Endothelial cell of umbilical vein (primary cell): ENCODE data around the gene RAB6B. TPM values are rescaled to one million over a fixed set of nuclear protein-coding genes. Genes with fewer than 3 reads are reported as not detected.

Experiments used
- BruUV-seq: library from RNA; stranded (reverse); fragments of 400-500 nt; replicated peaks from 2 replicates; lab custom pipeline; 2021; lab: Mats Ljungman, UMichigan
- CTCF ChIA-PET: fragments of 300-600, 350-600 bp; sonication (Branson Sonifier 250); formaldehyde crosslinking; loops from one replicate; lab custom pipeline; 2021; ENCODE audit warnings: antibody characterized with exemption, inconsistent platforms; lab: Charles Lee
- POLR2A ChIA-PET: fragments of 300-600, 350-600 bp; sonication (Branson Sonifier 250); formaldehyde crosslinking; loops from one replicate; lab custom pipeline; 2021; ENCODE audit warnings: antibody characterized with exemption, inconsistent platforms; lab: Charles Lee
- DNase-seq: peaks from one replicate; pipeline ENCODE4 v3.0.0-alpha.2; 2011; ENCODE audit warnings: low read depth, low spot score
- FAIRE-seq: peaks from 2 replicates; lab custom pipeline; 2011; peaks lifted over from hg19 to GRCh38; lab: Jason Lieb, UNC
- H2AFZ ChIP-seq: 2 replicates; pipeline ENCODE4 v1.6.0; 2012; ENCODE audit warnings: low read depth, low read length, control low read depth, inconsistent platforms
- H3K27ac ChIP-seq: 2 replicates; pipeline ENCODE4 v1.5.1; 2011; ENCODE audit warnings: low read depth, mild to moderate bottlenecking, control low read depth, low read length, moderate library complexity; ENCODE audit not compliant: insufficient read depth
- H3K27me3 ChIP-seq, 2 experiments: 2 replicates each; pipeline versions ENCODE4 v1.6.0 to v1.6.1; 2011; ENCODE audit warnings: low read length in 2 of 2, mixed read lengths in 1 of 2; ENCODE audit not compliant: control insufficient read depth in 2 of 2, insufficient read depth in 2 of 2
- H3K36me3 ChIP-seq, 2 experiments: 2 replicates in 1 of 2; 3 replicates in 1 of 2; pipeline ENCODE4 v1.5.1; 2011; ENCODE audit warnings: low read length in 2 of 2, mild to moderate bottlenecking in 1 of 2, moderate library complexity in 1 of 2; ENCODE audit not compliant: control insufficient read depth in 2 of 2, insufficient read depth in 2 of 2; ENCODE audit errors: extremely low read depth in 1 of 2
- H3K4me1 ChIP-seq: 3 replicates; pipeline ENCODE4 v1.5.1; 2011; ENCODE audit warnings: mild to moderate bottlenecking, low read length; ENCODE audit not compliant: control insufficient read depth, insufficient read depth; ENCODE audit errors: extremely low read depth
- H3K4me2 ChIP-seq: 2 replicates; pipeline ENCODE4 v1.6.1; 2011; ENCODE audit warnings: low read length, control low read depth, mixed read lengths; ENCODE audit not compliant: insufficient read depth
- H3K4me3 ChIP-seq, 3 experiments: fragments of 200-600 bp in 1 of 3; sonication (generic), shearing (Covaris generic) in 1 of 3; replicated peaks in 1 of 3; 2 replicates each; pipeline ENCODE4 v1.5.1; 2011 to 2016; ENCODE audit warnings: control low read depth in 3 of 3, low read length in 3 of 3, mild to moderate bottlenecking in 2 of 3, inconsistent platforms in 1 of 3, low read depth in 1 of 3, moderate library complexity in 1 of 3; ENCODE audit not compliant: insufficient read depth in 1 of 3
- H3K79me2 ChIP-seq: 2 replicates; pipeline ENCODE4 v1.6.0; 2012; ENCODE audit warnings: low read length, inconsistent platforms; ENCODE audit not compliant: control insufficient read depth, insufficient read depth
- H3K9ac ChIP-seq: replicated peaks from 2 replicates; pipeline ENCODE3; 2011; ENCODE audit warnings: low read length, control low read depth; ENCODE audit not compliant: insufficient read depth; ENCODE audit errors: extremely low read depth
- H3K9me1 ChIP-seq: replicated peaks from 3 replicates; pipeline ENCODE4 v1.6.0; 2011; ENCODE audit warnings: mild to moderate bottlenecking, low read length; ENCODE audit not compliant: control insufficient read depth, insufficient read depth; ENCODE audit errors: extremely low read depth
- H3K9me3 ChIP-seq: replicated peaks from 2 replicates; pipeline ENCODE4 v1.5.1; 2012; ENCODE audit warnings: low read length, inconsistent platforms; ENCODE audit not compliant: control insufficient read depth, insufficient read depth
- H4K20me1 ChIP-seq: replicated peaks from 2 replicates; pipeline ENCODE3; 2011; ENCODE audit warnings: mild to moderate bottlenecking, low read length; ENCODE audit not compliant: control insufficient read depth, insufficient read depth; ENCODE audit errors: extremely low read depth
- EZH2 ChIP-seq: IDR thresholded peaks from 2 replicates; pipeline ENCODE4 v1.6.1; 2012; ENCODE audit warnings: borderline replicate concordance, low read depth, mild to moderate bottlenecking, moderate library complexity, low read length, inconsistent platforms; ENCODE audit not compliant: severe bottlenecking
- FOS ChIP-seq: IDR thresholded peaks from 2 replicates; pipeline ENCODE4 v1.6.1; 2011; ENCODE audit warnings: mild to moderate bottlenecking, low read length, moderate library complexity, borderline replicate concordance; ENCODE audit not compliant: insufficient read depth
- GATA2 ChIP-seq: IDR thresholded peaks from 2 replicates; pipeline ENCODE4 v1.7.0; 2011; ENCODE audit warnings: low read depth, mild to moderate bottlenecking, moderate library complexity, mixed read lengths, low read length; ENCODE audit not compliant: insufficient read length, insufficient read depth
- JUN ChIP-seq: IDR thresholded peaks from 2 replicates; pipeline ENCODE4 v1.6.1; 2011; ENCODE audit warnings: borderline replicate concordance, low read depth; ENCODE audit not compliant: insufficient read length, insufficient read depth
- MYC ChIP-seq: IDR thresholded peaks from one replicate; pipeline ENCODE4 v1.6.1; 2011; ENCODE audit warnings: mild to moderate bottlenecking, low read depth, low read length
- POLR2A ChIP-seq: IDR thresholded peaks from 2 replicates; pipeline ENCODE4 v1.6.1; 2012; ENCODE audit warnings: low read depth, mild to moderate bottlenecking, control low read depth, low read length
- POLR2AphosphoS5 ChIP-seq: IDR thresholded peaks from 2 replicates; pipeline ENCODE4 v1.6.1; 2012; ENCODE audit warnings: low read depth, mild to moderate bottlenecking, control low read depth, low read length, moderate library complexity; ENCODE audit not compliant: insufficient read depth
- dilution Hi-C: fragments of 300-500 bp; cut with MboI; formaldehyde crosslinking; loops from one replicate; pipeline ENCODE4 v1.15.0; 2019; ENCODE audit warnings: low sequenced_read_pairs; ENCODE audit not compliant: extremely low pct_ligation_motif_present
- intact Hi-C: fragments of 100-400 bp; cut with micrococcal nuclease; formaldehyde crosslinking; loops from one replicate; pipeline ENCODE4 v1.10.0; 2022
- polyA plus RNA-seq, 4 experiments: library from polyadenylated mRNA; depleted of rRNA in 3 of 4; stranded (reverse) in 3 of 4; unstranded in 1 of 4; fragments of >200 nt; gene quantifications; 2 replicates each; pipeline versions ENCODE4 v1.2.1 to v1.2.3, GENCODE V29; 2011 to 2012; ENCODE audit warnings: missing spikeins in 1 of 4
- total RNA-seq: library from RNA; stranded (reverse); gene quantifications from 2 replicates; pipeline ENCODE4 v1.2.3, GENCODE V29; 2021
- TF ChIP-seq, protein P1 (sequence below), 2 donors: IDR thresholded peaks; 1 replicate in 1 of 2; 2 replicates in 1 of 2; pipeline ENCODE4 v1.5.1; 2011; ENCODE audit warnings: low read length in 2 of 2, mild to moderate bottlenecking in 2 of 2, moderate library complexity in 2 of 2, control low read depth in 1 of 2, inconsistent platforms in 1 of 2, low read depth in 1 of 2; ENCODE audit not compliant: insufficient read depth in 1 of 2; ENCODE audit errors: extremely low read depth in 1 of 2
- TF ChIP-seq, protein P2 (sequence below): IDR thresholded peaks from 2 replicates; pipeline ENCODE4 v1.6.1; 2011; ENCODE audit not compliant: insufficient read depth, insufficient read length

RAB6B gene
- total and polyA plus RNA-seq, 2 donors (not counting 3 experiments of a cell fraction or from before 2014, with no cell fraction given) = 1.7 to 6.7 TPM

DNA sequence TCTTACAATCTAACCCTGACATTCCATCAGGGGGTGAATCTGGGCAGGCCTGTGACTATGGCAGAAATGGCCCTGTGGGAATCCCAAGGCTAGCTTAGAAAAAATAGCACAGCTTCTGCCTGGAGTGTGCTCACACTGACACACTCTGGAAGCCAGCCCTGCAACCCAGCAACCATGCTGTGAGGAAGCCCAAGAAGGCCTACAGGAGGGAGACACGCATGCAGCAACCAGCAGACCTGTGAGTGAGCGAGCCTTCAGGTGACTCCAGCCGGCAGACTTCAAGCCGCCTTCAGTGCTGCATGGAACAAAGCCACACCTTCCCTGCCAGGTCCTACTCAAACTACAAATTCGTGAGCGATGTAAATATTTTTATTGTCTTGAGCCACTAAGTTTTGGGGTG, 26.1 kb downstream of the RAB6B start:
- no peak overlapping the region for H2AFZ ChIP-seq
- no peak overlapping the region for H3K4me3 ChIP-seq
- H3K79me2 ChIP-seq = no peaks in the 10 kb centered on the region
- H3K27me3 ChIP-seq = no peaks in the 10 kb centered on the region
- no peak overlapping the region for H3K27ac ChIP-seq
- FAIRE-seq (no peak), DNase-seq (no peak)
- dilution Hi-C loops = no loop called here
- POLR2A ChIA-PET = no interaction called here
- H3K9ac ChIP-seq = no peak overlapping the region
- no peaks in the 10 kb centered on the region for H3K9me3 ChIP-seq
- no peaks in the 10 kb centered on the region for H3K36me3 ChIP-seq
- peaks cover 2% of the 10 kb centered on the region for H3K4me1 ChIP-seq
- CTCF ChIA-PET = interaction anchor here (4.0 kb wide), 1 partner anchor 15 kb away, joined by 13 read pairs; no protein-coding TSS in a partner anchor
- no peaks in the 10 kb centered on the region for H3K9me1 ChIP-seq
- no TSS peak for BruUV-seq
- H4K20me1 ChIP-seq = no peaks in the 10 kb centered on the region
- no peak overlapping the region for H3K4me2 ChIP-seq
- intact Hi-C loops = no loop called here
- TF ChIP-seq POLR2AphosphoS5 (no peak), MYC (no peak), FOS (no peak), GATA2 (no peak)

DNA sequence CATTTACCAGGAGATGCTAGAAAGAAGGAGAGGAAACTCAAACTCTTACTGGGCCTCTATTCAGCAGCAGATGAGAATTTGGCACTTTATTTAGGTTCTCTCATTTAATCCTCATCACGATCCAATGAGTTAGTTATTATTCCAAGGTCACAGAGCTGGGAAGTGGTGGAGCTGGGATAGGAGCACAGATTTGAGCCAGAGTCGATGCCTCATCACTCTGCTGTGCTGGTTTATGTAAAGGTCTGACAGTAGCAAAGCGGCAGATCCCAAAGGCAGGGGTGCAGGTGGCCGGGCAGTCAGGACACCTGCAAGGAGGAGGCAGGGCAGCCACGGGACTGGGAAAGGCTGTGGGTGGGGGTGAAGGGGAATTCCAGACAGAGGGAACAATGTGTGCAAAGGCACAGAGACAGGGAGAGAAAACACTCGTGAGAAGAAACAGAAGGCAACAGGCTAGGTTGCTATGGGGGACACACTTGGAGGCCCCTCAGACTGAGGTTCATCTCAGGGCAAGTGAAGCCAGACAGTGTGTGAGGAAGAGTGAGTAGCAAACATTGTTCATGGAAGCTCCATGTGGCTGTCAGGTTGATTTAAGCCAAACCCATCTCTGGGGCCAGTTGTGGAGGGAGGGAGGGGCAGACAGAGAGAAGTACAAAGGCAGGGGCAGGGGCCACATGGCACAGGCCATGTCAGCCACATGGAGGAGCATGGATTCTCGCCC, 26.8 kb downstream of the RAB6B start:
- DNase-seq (no peak), FAIRE-seq (no peak)
- no peak overlapping the region for H3K27ac ChIP-seq
- POLR2A ChIA-PET = no interaction called here
- H2AFZ ChIP-seq = no peak overlapping the region
- intact Hi-C loops (no loop called here), dilution Hi-C loops (no loop called here)
- CTCF ChIA-PET = interaction anchor here (4.0 kb wide), 1 partner anchor 14 kb away, joined by 13 read pairs; no protein-coding TSS in a partner anchor
- no peaks in the 10 kb centered on the region for H3K9me3 ChIP-seq
- no peaks in the 10 kb centered on the region for H3K79me2 ChIP-seq
- H3K36me3 ChIP-seq = no peaks in the 10 kb centered on the region
- BruUV-seq = no TSS peak
- H3K4me1 ChIP-seq = no peaks in the 10 kb centered on the region
- no peaks in the 10 kb centered on the region for H4K20me1 ChIP-seq
- no peak overlapping the region for H3K4me2 ChIP-seq
- no peaks in the 10 kb centered on the region for H3K27me3 ChIP-seq
- no peaks in the 10 kb centered on the region for H3K9me1 ChIP-seq
- H3K9ac ChIP-seq = no peak overlapping the region
- no peak overlapping the region for H3K4me3 ChIP-seq
- TF ChIP-seq FOS = no peak
- TF ChIP-seq POLR2A = no peak
- TF ChIP-seq, protein P1, sequence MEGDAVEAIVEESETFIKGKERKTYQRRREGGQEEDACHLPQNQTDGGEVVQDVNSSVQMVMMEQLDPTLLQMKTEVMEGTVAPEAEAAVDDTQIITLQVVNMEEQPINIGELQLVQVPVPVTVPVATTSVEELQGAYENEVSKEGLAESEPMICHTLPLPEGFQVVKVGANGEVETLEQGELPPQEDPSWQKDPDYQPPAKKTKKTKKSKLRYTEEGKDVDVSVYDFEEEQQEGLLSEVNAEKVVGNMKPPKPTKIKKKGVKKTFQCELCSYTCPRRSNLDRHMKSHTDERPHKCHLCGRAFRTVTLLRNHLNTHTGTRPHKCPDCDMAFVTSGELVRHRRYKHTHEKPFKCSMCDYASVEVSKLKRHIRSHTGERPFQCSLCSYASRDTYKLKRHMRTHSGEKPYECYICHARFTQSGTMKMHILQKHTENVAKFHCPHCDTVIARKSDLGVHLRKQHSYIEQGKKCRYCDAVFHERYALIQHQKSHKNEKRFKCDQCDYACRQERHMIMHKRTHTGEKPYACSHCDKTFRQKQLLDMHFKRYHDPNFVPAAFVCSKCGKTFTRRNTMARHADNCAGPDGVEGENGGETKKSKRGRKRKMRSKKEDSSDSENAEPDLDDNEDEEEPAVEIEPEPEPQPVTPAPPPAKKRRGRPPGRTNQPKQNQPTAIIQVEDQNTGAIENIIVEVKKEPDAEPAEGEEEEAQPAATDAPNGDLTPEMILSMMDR (IDR thresholded peaks at IDR 0.05; ENCODE audit: extremely low read depth in 1 of 2, insufficient read depth in 1 of 2, low read depth in 1 of 2, low read length in 2 of 2) = no peak
- TF ChIP-seq EZH2 = no peak
- TF ChIP-seq, protein P2, sequence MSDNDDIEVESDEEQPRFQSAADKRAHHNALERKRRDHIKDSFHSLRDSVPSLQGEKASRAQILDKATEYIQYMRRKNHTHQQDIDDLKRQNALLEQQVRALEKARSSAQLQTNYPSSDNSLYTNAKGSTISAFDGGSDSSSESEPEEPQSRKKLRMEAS = no peak
- TF ChIP-seq MYC = no peak
- TF ChIP-seq POLR2AphosphoS5 = no peak
- no peak for TF ChIP-seq JUN
- TF ChIP-seq GATA2 = no peak
